SU-DHL-6 (cell line): ENCODE measurements around the gene CATSPERB.
"Not testable (repeated sequence)": the region's sequence is repeated elsewhere in the genome, so short reads cannot be mapped to it uniquely, and the experiment has no call there.

Experiments used
- H2AFZ ChIP-seq: fragments of 200-600 bp; sonication (generic); 2 replicates; pipeline ENCODE4 v1.6.1; 2014; ENCODE audit warnings: low read depth, mild to moderate bottlenecking, moderate library complexity, mixed read lengths, antibody characterized with exemption, low read length; ENCODE audit not compliant: severe bottlenecking
- H3F3A ChIP-seq: fragments of 200-600 bp; shearing (Covaris generic); 2 replicates; pipeline ENCODE4 v1.6.0; 2016; ENCODE audit warnings: antibody characterized with exemption, mild to moderate bottlenecking; ENCODE audit not compliant: insufficient read depth
- H3K27ac ChIP-seq: fragments of 200-600 bp; sonication (generic); 2 replicates; pipeline ENCODE4 v1.5.1; 2016; ENCODE audit warnings: low read depth, mild to moderate bottlenecking, low read length, moderate library complexity, mixed read lengths
- H3K27me3 ChIP-seq: fragments of 200-600 bp; sonication (generic), shearing (Covaris generic); 2 replicates; pipeline ENCODE4 v1.6.0; 2014; ENCODE audit warnings: mild to moderate bottlenecking, low read length
- H3K36me3 ChIP-seq: fragments of 200-600 bp; sonication (generic); 2 replicates; pipeline ENCODE4 v1.6.1; 2014; ENCODE audit warnings: mild to moderate bottlenecking, low read length, mixed read lengths
- H3K4me2 ChIP-seq: fragments of 300-600, 200-600 bp; shearing (Covaris generic), sonication (generic); 2 replicates; pipeline ENCODE4 v1.6.0; 2014; ENCODE audit warnings: low read length, low read depth, mild to moderate bottlenecking; ENCODE audit not compliant: poor library complexity, severe bottlenecking
- H3K4me3 ChIP-seq: fragments of 200-600 bp; sonication (generic); 2 replicates; pipeline ENCODE4 v1.5.1; 2014; ENCODE audit warnings: antibody characterized with exemption, low read length, mild to moderate bottlenecking, mixed read lengths; ENCODE audit not compliant: insufficient read depth, poor library complexity, severe bottlenecking
- H3K79me2 ChIP-seq: fragments of 200-600 bp; sonication (generic); 2 replicates; pipeline ENCODE4 v1.6.1; 2014; ENCODE audit warnings: mild to moderate bottlenecking, low read length, moderate library complexity; ENCODE audit not compliant: insufficient read depth
- H3K9ac ChIP-seq: fragments of 200-600 bp; sonication (generic); 2 replicates; pipeline ENCODE4 v1.7.0; 2014; ENCODE audit warnings: mild to moderate bottlenecking, low read length
- H3K9me2 ChIP-seq: fragments of 200-600 bp; sonication (generic); replicated peaks from 2 replicates; pipeline ENCODE4 v1.6.1; 2014; ENCODE audit warnings: low read length; ENCODE audit not compliant: insufficient read depth
- H3K9me3 ChIP-seq: fragments of 200-600 bp; sonication (generic); 2 replicates; pipeline ENCODE4 v1.6.1; 2014; ENCODE audit warnings: low read length, mixed read lengths; ENCODE audit not compliant: insufficient read depth
- H4K20me1 ChIP-seq: fragments of 200-600 bp; sonication (generic); 2 replicates; pipeline ENCODE4 v1.6.1; 2014; ENCODE audit warnings: low read depth, mild to moderate bottlenecking, antibody characterized with exemption, low read length, moderate library complexity, mixed read lengths
- CTCF ChIP-seq: fragments of 200-600 bp; sonication (generic); IDR thresholded peaks from one replicate; pipeline ENCODE4 v1.5.1; 2017; ENCODE audit warnings: antibody characterized with exemption, mild to moderate bottlenecking, low read length, moderate library complexity; ENCODE audit not compliant: insufficient read depth, poor library complexity, severe bottlenecking
- EZH2phosphoT487 ChIP-seq: fragments of 200-600 bp; sonication (generic), shearing (Covaris generic); conservative IDR thresholded peaks from 2 replicates; pipeline ENCODE4 v1.6.1; 2018; ENCODE audit warnings: mild to moderate bottlenecking, antibody characterized with exemption, low read length, moderate library complexity, mixed read lengths

Gene CATSPERB

DNA sequence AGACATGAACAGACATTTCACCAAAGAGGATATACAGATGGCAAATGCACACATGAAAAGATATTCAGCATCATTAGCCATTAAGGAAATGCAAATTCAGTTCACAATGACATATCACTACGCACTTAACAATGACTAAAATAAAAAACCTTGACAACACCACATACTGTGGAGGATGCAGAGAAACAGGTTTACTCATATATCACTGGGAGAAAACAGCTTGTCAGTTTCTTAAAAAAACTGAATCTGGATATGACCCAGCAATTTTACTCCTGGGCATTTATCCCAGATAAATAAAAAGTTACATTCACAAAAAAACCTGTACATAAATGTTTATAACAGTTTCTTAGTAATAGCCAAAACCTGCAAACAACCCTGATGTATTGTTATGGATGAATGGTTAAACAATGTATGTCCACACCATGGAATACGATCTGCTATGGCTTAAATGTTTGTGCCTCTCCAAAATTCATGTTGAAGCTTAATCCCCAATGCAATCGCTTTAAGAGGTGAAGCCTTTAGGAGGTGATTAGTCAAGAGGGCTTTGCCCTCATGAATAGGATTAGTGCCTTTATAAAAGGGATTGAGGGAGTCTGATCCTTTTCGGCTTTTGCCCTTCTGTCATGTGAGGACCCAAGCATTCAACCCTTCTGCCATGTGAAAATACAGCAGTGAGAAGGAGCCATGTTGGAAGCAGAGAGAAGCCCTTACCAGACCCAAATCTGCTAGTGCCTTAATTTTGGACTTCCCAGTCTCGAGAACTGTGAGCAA lies 185.8 kb downstream of the CATSPERB start:
- no peaks in the 10 kb centered on the region for H3F3A ChIP-seq
- H2AFZ ChIP-seq = no peak overlapping the region
- H3K36me3 ChIP-seq = peaks cover 4% of the 10 kb centered on the region; the same call in 1 of the 2 replicates
- TF ChIP-seq CTCF (no peak), EZH2phosphoT487 (no peak)
- H3K27ac ChIP-seq = no peak overlapping the region
- H4K20me1 ChIP-seq = no peaks in the 10 kb centered on the region
- H3K4me2 ChIP-seq = no peak overlapping the region
- H3K9me2 ChIP-seq = no peaks in the 10 kb centered on the region
- H3K27me3 ChIP-seq = no peaks in the 10 kb centered on the region
- H3K9me3 ChIP-seq = peaks cover 13% of the 10 kb centered on the region
- no peaks in the 10 kb centered on the region for H3K79me2 ChIP-seq
- no peak overlapping the region for H3K9ac ChIP-seq
- no peak overlapping the region for H3K4me3 ChIP-seq

- Histone ChIP-seq H3K36me3 (peaks cover 4% of the 10 kb centered on the region; the same call in 1 of the 2 replicates), H3K27me3 (no peaks in the 10 kb centered on the region), H2AFZ (no peak overlapping the region), H3K4me2 (no peak overlapping the region), H3K9ac (no peak overlapping the region), H3F3A (no peaks in the 10 kb centered on the region), H3K9me2 (no peaks in the 10 kb centered on the region), H3K9me3 (peaks cover 14% of the 10 kb centered on the region), H4K20me1 (no peaks in the 10 kb centered on the region), H3K4me3 (no peak overlapping the region), H3K27ac (no peak overlapping the region), H3K79me2 (no peaks in the 10 kb centered on the region)
- TF ChIP-seq CTCF (no peak), EZH2phosphoT487 (no peak)
Observed at GRCh38 chr14:91545204-91545603, 186.7 kb downstream of the CATSPERB start.

- Histone ChIP-seq H3K36me3 (no peaks in the 10 kb centered on the region), H3K27me3 (no peaks in the 10 kb centered on the region), H3F3A (no peaks in the 10 kb centered on the region), H3K9ac (no peak overlapping the region), H3K79me2 (no peaks in the 10 kb centered on the region), H3K4me2 (no peak overlapping the region), H4K20me1 (no peaks in the 10 kb centered on the region), H3K4me3 (no peak overlapping the region), H2AFZ (no peak overlapping the region), H3K9me2 (no peaks in the 10 kb centered on the region), H3K27ac (no peak overlapping the region), H3K9me3 (peaks cover 3% of the 10 kb centered on the region; the same call in 1 of the 2 replicates)
- no peak for TF ChIP-seq EZH2phosphoT487
- no peak for TF ChIP-seq CTCF
Observed at GRCh38 chr14:91536327-91536726, 195.6 kb downstream of the CATSPERB start.

DNA sequence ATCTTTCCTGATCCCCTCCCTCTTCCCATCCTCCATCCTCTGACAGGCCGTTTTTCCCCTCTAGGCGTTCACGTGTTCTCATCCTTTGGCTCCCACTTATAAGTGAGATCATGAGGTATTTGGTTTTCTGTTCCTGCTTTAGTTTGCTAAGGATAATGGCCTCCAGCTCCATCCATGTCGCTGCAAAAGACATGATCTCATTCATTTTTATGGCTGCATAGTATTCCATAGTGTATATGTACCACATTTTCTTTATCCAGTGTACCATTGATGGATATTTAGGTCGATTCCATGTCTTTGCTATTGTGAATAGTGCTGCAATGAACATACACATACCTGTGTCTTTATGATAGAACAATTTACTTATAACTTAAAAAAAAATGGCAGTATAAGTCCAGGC lies 197.8 kb downstream of the CATSPERB start:
- H3K79me2 ChIP-seq, H2AFZ ChIP-seq, H3K27me3 ChIP-seq, H3K9ac ChIP-seq, H3K4me3 ChIP-seq, H3F3A ChIP-seq, H3K9me3 ChIP-seq, H3K36me3 ChIP-seq, H3K9me2 ChIP-seq, H3K27ac ChIP-seq, H3K4me2 ChIP-seq, H4K20me1 ChIP-seq: not testable (repeated sequence)
